ENCODE data around the gene GUCY1A2.

GUCY1A2 gene

GRCh38 chr11:106959800-106960199 is 58.5 kb downstream of the GUCY1A2 start:
- no peak overlapping the region for H2AFZ ChIP-seq (ENCODE audit: low read depth)
- H3K79me2 ChIP-seq (ENCODE audit: insufficient read depth, low read depth): no peaks in the 10 kb centered on the region

GRCh38 chr11:106959386-106959785 is 58.9 kb downstream of the GUCY1A2 start:
- Histone ChIP-seq H3K27me3 (ENCODE audit: insufficient read depth, low read depth) (no peaks in the 10 kb centered on the region), H4K20me1 (ENCODE audit: insufficient read depth) (no peaks in the 10 kb centered on the region), H3K4me3 (IDR thresholded peaks at IDR 0.05; ENCODE audit: insufficient read depth, low read depth, low read length) (no peak overlapping the region), H3K27ac (no peak overlapping the region), H3K36me3 (ENCODE audit: insufficient read depth) (no peaks in the 10 kb centered on the region), H3K4me1 (ENCODE audit: low read depth, poor library complexity, severe bottlenecking) (no peaks in the 10 kb centered on the region), H3K9ac (no peak overlapping the region), H3K79me2 (ENCODE audit: insufficient read depth, low read depth) (no peaks in the 10 kb centered on the region), H2AFZ (ENCODE audit: low read depth) (no peak overlapping the region), H3K4me2 (no peak overlapping the region)
- TF ChIP-seq CTCF (conservative IDR thresholded peaks at IDR 0.05; ENCODE audit: low read depth, low read length): no peak

More at GRCh38 chr11:106959800-106960199, 58.5 kb downstream of the GUCY1A2 start:
- H3K4me2 ChIP-seq: no peak overlapping the region
- H3K27me3 ChIP-seq (ENCODE audit: insufficient read depth, low read depth): no peaks in the 10 kb centered on the region
- no peak overlapping the region for H3K9ac ChIP-seq
- H4K20me1 ChIP-seq (ENCODE audit: insufficient read depth): no peaks in the 10 kb centered on the region
- H3K4me1 ChIP-seq (ENCODE audit: low read depth, poor library complexity, severe bottlenecking): no peaks in the 10 kb centered on the region
- no peak overlapping the region for H3K27ac ChIP-seq
- TF ChIP-seq CTCF (conservative IDR thresholded peaks at IDR 0.05; ENCODE audit: low read depth, low read length): no peak
- no peak overlapping the region for H3K4me3 ChIP-seq (IDR thresholded peaks at IDR 0.05; ENCODE audit: insufficient read depth, low read depth, low read length)
- no peaks in the 10 kb centered on the region for H3K36me3 ChIP-seq (ENCODE audit: insufficient read depth)

- H4K20me1 ChIP-seq (ENCODE audit: insufficient read depth): no peaks in the 10 kb centered on the region
- TF ChIP-seq CTCF (conservative IDR thresholded peaks at IDR 0.05; ENCODE audit: low read depth, low read length): no peak
- H3K27ac ChIP-seq: no peak overlapping the region
- H3K4me1 ChIP-seq (ENCODE audit: low read depth, poor library complexity, severe bottlenecking): no peaks in the 10 kb centered on the region
- no peaks in the 10 kb centered on the region for H3K36me3 ChIP-seq (ENCODE audit: insufficient read depth)
- no peak overlapping the region for H2AFZ ChIP-seq (ENCODE audit: low read depth)
- H3K9ac ChIP-seq: no peak overlapping the region
- no peaks in the 10 kb centered on the region for H3K79me2 ChIP-seq (ENCODE audit: insufficient read depth, low read depth)
- H3K27me3 ChIP-seq (ENCODE audit: insufficient read depth, low read depth): no peaks in the 10 kb centered on the region
- H3K4me2 ChIP-seq: no peak overlapping the region
- H3K4me3 ChIP-seq (IDR thresholded peaks at IDR 0.05; ENCODE audit: insufficient read depth, low read depth, low read length): no peak overlapping the region
Observed at GRCh38 chr11:106958517-106959248, 59.6 kb downstream of the GUCY1A2 start.

- Histone ChIP-seq H4K20me1 (ENCODE audit: insufficient read depth) (no peaks in the 10 kb centered on the region), H3K9ac (no peak overlapping the region), H3K4me3 (IDR thresholded peaks at IDR 0.05; ENCODE audit: insufficient read depth, low read depth, low read length) (no peak overlapping the region), H2AFZ (ENCODE audit: low read depth) (no peak overlapping the region), H3K79me2 (ENCODE audit: insufficient read depth, low read depth) (no peaks in the 10 kb centered on the region), H3K4me2 (no peak overlapping the region), H3K27me3 (ENCODE audit: insufficient read depth, low read depth) (no peaks in the 10 kb centered on the region), H3K4me1 (ENCODE audit: low read depth, poor library complexity, severe bottlenecking) (no peaks in the 10 kb centered on the region), H3K27ac (no peak overlapping the region), H3K36me3 (ENCODE audit: insufficient read depth) (no peaks in the 10 kb centered on the region)
- TF ChIP-seq CTCF (conservative IDR thresholded peaks at IDR 0.05; ENCODE audit: low read depth, low read length): no peak
Observed at GRCh38 chr11:106957030-106957482, 61.2 kb downstream of the GUCY1A2 start.
